ENCODE measurements around the gene SLC12A5.

The SLC12A5 gene

DNA sequence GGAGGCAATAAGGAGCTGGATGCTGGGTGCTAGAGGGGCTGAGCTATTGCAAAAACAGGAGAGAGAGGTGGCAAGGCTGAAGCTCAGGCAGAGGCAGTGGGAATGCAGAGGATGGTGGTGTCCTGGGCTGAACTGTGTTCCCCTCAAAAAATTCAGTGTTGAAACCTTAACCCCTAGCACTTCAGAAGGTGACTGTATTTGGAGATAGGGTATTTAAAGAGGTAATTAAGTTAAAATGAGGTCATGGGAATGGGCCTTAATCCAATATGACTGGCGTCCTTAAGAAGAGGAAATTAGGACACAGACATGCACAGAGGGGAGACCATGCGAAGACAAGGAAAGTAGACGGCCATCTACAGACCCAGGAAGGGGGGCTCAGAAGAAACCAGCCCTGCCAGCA, 31.8 kb upstream of the SLC12A5 start:
- peaks cover 34% of the 10 kb centered on the region for H3K4me1 ChIP-seq (ENCODE audit: control insufficient read depth, insufficient read depth, low read length)
- no peaks in the 10 kb centered on the region for H3K27me3 ChIP-seq (ENCODE audit: control insufficient read depth, insufficient read depth, low read length)
- H3K36me3 ChIP-seq (ENCODE audit: control insufficient read depth, insufficient read depth, low read length), result no peaks in the 10 kb centered on the region
- no peak overlapping the region for H3K9ac ChIP-seq (ENCODE audit: low read length)
- no peak overlapping the region for H3K27ac ChIP-seq (ENCODE audit: low read depth, low read length)
- no peaks in the 10 kb centered on the region for H3K9me3 ChIP-seq (ENCODE audit: control insufficient read depth, insufficient read depth, low read depth, low read length)
- no peak overlapping the region for H3K4me3 ChIP-seq (ENCODE audit: low read depth, low read length)

- Histone ChIP-seq H3K4me3 (ENCODE audit: low read depth, low read length) (no peak overlapping the region), H3K4me1 (ENCODE audit: control insufficient read depth, insufficient read depth, low read length) (peaks cover 33% of the 10 kb centered on the region), H3K27ac (ENCODE audit: low read depth, low read length) (no peak overlapping the region), H3K36me3 (ENCODE audit: control insufficient read depth, insufficient read depth, low read length) (no peaks in the 10 kb centered on the region), H3K9ac (ENCODE audit: low read length) (no peak overlapping the region), H3K9me3 (ENCODE audit: control insufficient read depth, insufficient read depth, low read depth, low read length) (no peaks in the 10 kb centered on the region), H3K27me3 (ENCODE audit: control insufficient read depth, insufficient read depth, low read length) (no peaks in the 10 kb centered on the region)
Measured at GRCh38 chr20:45998337-45998736, 30.7 kb upstream of the SLC12A5 start.

GRCh38 chr20:45998761-45999160, 30.3 kb upstream of the SLC12A5 start:
- Histone ChIP-seq H3K9me3 (ENCODE audit: control insufficient read depth, insufficient read depth, low read depth, low read length) (no peaks in the 10 kb centered on the region), H3K27ac (ENCODE audit: low read depth, low read length) (no peak overlapping the region), H3K4me1 (ENCODE audit: control insufficient read depth, insufficient read depth, low read length) (peaks cover 31% of the 10 kb centered on the region)

DNA sequence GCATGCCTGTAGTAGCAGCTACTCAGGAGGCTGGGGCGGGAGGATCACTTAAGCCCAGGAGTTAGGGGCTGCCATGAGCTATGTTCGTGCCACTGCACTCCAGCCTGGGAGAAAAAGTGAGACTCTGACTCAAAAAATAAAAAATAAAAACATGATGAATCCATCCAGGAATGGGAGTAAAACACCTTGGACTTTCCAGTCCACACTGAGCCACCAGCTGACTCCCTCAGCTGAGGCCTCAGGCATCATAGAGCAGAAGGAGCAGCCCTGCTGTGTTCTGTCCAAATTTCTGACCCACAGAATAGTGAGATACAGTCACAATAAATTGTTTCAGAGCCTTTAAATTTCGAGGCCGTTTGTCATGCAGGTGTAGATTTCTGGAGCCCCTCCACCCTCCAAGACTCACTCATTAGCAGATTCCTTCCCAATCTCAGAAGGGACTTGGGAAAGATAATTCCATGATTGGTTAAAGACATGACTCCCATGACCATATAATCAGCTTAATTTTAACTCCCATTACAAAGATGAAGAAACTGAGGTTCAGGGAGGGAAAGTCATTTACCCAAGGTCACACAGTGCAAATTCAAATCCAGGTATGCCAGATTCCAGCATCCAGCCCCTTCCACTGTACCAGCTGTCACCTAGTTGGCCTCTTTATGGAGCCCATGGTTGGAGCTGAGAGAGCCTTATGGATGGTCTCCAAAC, 29.3 kb upstream of the SLC12A5 start:
- H3K27me3 ChIP-seq (ENCODE audit: control insufficient read depth, insufficient read depth, low read length), result no peaks in the 10 kb centered on the region
- H3K9me3 ChIP-seq (ENCODE audit: control insufficient read depth, insufficient read depth, low read depth, low read length), result no peaks in the 10 kb centered on the region
- H3K36me3 ChIP-seq (ENCODE audit: control insufficient read depth, insufficient read depth, low read length), result no peaks in the 10 kb centered on the region
- H3K27ac ChIP-seq (ENCODE audit: low read depth, low read length), result no peak overlapping the region
- no peak overlapping the region for H3K4me3 ChIP-seq (ENCODE audit: low read depth, low read length)
- H3K4me1 ChIP-seq (ENCODE audit: control insufficient read depth, insufficient read depth, low read length), result peaks cover 38% of the 10 kb centered on the region
- no peak overlapping the region for H3K9ac ChIP-seq (ENCODE audit: low read length)

More at GRCh38 chr20:45998761-45999160, 30.3 kb upstream of the SLC12A5 start:
- Histone ChIP-seq H3K9ac (ENCODE audit: low read length) (no peak overlapping the region), H3K27me3 (ENCODE audit: control insufficient read depth, insufficient read depth, low read length) (no peaks in the 10 kb centered on the region), H3K36me3 (ENCODE audit: control insufficient read depth, insufficient read depth, low read length) (no peaks in the 10 kb centered on the region), H3K4me3 (ENCODE audit: low read depth, low read length) (no peak overlapping the region)

DNA sequence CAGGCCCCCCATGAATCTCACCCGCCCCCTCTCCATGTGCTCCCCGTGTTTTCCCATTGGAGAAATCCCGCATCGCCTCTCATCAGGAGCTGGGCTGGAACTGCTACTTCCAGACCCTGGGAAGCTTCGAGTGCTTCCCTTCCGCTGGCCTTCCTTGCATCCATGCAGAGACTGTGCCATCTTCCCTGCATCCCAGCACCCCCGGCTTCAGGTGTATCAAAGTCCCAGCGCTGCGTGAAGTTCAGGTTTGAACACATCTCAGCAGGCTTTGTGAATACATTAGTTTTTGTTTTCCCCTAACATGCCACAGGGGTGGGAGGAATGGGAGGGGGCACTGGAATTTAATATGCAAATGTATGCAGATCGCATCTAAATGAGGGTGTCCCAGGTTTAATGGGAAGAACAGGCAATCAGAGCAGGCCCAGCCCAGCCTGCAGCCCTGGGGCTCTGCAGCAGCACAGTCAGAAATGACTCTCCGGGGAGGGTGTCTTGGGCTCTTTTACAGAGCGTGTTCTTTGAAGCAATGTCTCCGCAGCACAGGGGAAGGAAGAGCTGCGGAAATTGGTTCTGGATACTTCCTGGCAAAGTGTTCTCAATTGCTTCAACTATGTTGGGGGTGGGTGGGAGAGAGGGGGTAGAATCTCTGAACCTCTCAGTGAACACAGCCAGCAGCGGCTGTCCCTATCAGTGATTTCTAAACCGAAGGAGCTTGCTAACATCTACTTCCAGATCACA, 28.6 kb upstream of the SLC12A5 start:
- Histone ChIP-seq H3K27me3 (ENCODE audit: control insufficient read depth, insufficient read depth, low read length) (no peaks in the 10 kb centered on the region), H3K9me3 (ENCODE audit: control insufficient read depth, insufficient read depth, low read depth, low read length) (no peaks in the 10 kb centered on the region), H3K4me3 (ENCODE audit: low read depth, low read length) (no peak overlapping the region), H3K36me3 (ENCODE audit: control insufficient read depth, insufficient read depth, low read length) (no peaks in the 10 kb centered on the region), H3K27ac (ENCODE audit: low read depth, low read length) (no peak overlapping the region), H3K4me1 (ENCODE audit: control insufficient read depth, insufficient read depth, low read length) (peaks cover 38% of the 10 kb centered on the region), H3K9ac (ENCODE audit: low read length) (no peak overlapping the region)

DNA sequence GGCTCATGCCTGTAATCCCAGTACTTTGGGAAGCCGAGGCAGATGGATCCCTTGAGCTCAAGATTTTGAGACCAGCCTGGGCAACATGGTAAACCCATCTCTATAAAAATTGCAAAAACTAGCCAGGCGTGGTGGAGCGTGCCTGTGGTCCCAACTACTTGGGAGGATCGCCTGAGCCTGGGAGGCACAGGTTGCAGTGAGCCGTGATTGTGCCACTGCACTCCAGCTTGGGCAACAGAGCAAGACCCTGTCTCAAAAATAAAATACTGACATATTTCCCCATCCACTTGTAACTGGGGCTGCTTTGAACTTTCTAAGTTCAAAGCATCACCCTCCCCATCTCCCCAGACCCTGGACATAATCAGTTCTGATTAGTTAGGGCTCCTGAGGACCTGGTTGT, 27.5 kb upstream of the SLC12A5 start:
- Histone ChIP-seq H3K9ac (ENCODE audit: low read length) (no peak overlapping the region), H3K27ac (ENCODE audit: low read depth, low read length) (no peak overlapping the region), H3K36me3 (ENCODE audit: control insufficient read depth, insufficient read depth, low read length) (no peaks in the 10 kb centered on the region), H3K9me3 (ENCODE audit: control insufficient read depth, insufficient read depth, low read depth, low read length) (no peaks in the 10 kb centered on the region), H3K27me3 (ENCODE audit: control insufficient read depth, insufficient read depth, low read length) (no peaks in the 10 kb centered on the region), H3K4me1 (ENCODE audit: control insufficient read depth, insufficient read depth, low read length) (peaks cover 43% of the 10 kb centered on the region), H3K4me3 (ENCODE audit: low read depth, low read length) (no peak overlapping the region)

DNA sequence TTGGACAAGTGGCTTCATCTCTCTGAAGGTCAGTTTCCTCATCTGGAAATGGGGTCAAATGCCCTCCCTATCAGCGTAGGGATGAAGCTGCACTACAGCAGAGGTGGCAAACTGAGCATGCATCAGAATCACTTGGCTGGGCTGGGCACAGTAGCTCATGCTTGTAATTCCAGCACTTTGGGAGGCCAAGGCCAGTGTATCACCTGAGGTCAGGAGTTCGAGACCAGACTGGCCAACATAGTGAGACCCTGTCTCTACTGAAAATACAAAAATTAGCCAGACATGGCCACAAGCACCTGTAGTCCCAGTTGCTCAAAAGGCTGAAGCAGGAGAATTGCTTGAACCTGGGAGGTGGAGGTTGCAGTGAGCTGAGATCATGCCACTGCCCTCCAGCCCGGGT, 27.0 kb upstream of the SLC12A5 start:
- Histone ChIP-seq H3K4me1 (ENCODE audit: control insufficient read depth, insufficient read depth, low read length) (peaks cover 43% of the 10 kb centered on the region), H3K36me3 (ENCODE audit: control insufficient read depth, insufficient read depth, low read length) (no peaks in the 10 kb centered on the region), H3K9me3 (ENCODE audit: control insufficient read depth, insufficient read depth, low read depth, low read length) (no peaks in the 10 kb centered on the region), H3K27me3 (ENCODE audit: control insufficient read depth, insufficient read depth, low read length) (no peaks in the 10 kb centered on the region), H3K9ac (ENCODE audit: low read length) (no peak overlapping the region), H3K4me3 (ENCODE audit: low read depth, low read length) (no peak overlapping the region), H3K27ac (ENCODE audit: low read depth, low read length) (no peak overlapping the region)

GRCh38 chr20:46004187-46004586, 24.8 kb upstream of the SLC12A5 start:
- H3K4me1 ChIP-seq (ENCODE audit: control insufficient read depth, insufficient read depth, low read length), result peaks cover 59% of the 10 kb centered on the region
- H3K9me3 ChIP-seq (ENCODE audit: control insufficient read depth, insufficient read depth, low read depth, low read length), result no peaks in the 10 kb centered on the region
- peak overlapping the region; percentile 55 for H3K9ac ChIP-seq (ENCODE audit: low read length)
- no peaks in the 10 kb centered on the region for H3K36me3 ChIP-seq (ENCODE audit: control insufficient read depth, insufficient read depth, low read length)
- H3K4me3 ChIP-seq (ENCODE audit: low read depth, low read length), result no peak overlapping the region; the same call in 1 of the 2 replicates
- H3K27me3 ChIP-seq (ENCODE audit: control insufficient read depth, insufficient read depth, low read length), result no peaks in the 10 kb centered on the region
- peak overlapping the region; percentile 42; the same call in 1 of the 2 replicates for H3K27ac ChIP-seq (ENCODE audit: low read depth, low read length)

GRCh38 chr20:46004889-46005473, 24.0 kb upstream of the SLC12A5 start:
- Histone ChIP-seq H3K36me3 (ENCODE audit: control insufficient read depth, insufficient read depth, low read length) (no peaks in the 10 kb centered on the region), H3K4me1 (ENCODE audit: control insufficient read depth, insufficient read depth, low read length) (peaks cover 57% of the 10 kb centered on the region), H3K27me3 (ENCODE audit: control insufficient read depth, insufficient read depth, low read length) (no peaks in the 10 kb centered on the region), H3K27ac (ENCODE audit: low read depth, low read length) (peak overlapping the region; percentile 75; the same call in 1 of the 2 replicates), H3K9me3 (ENCODE audit: control insufficient read depth, insufficient read depth, low read depth, low read length) (no peaks in the 10 kb centered on the region), H3K9ac (ENCODE audit: low read length) (peak overlapping the region; percentile 80), H3K4me3 (ENCODE audit: low read depth, low read length) (peak overlapping the region; percentile 39)

GRCh38 chr20:46006022-46006705, 22.9 kb upstream of the SLC12A5 start:
- Histone ChIP-seq H3K4me1 (ENCODE audit: control insufficient read depth, insufficient read depth, low read length) (peaks cover 46% of the 10 kb centered on the region), H3K4me3 (ENCODE audit: low read depth, low read length) (no peak overlapping the region), H3K9ac (ENCODE audit: low read length) (no peak overlapping the region)

More at GRCh38 chr20:46006022-46006705, 22.9 kb upstream of the SLC12A5 start:
- Histone ChIP-seq H3K36me3 (ENCODE audit: control insufficient read depth, insufficient read depth, low read length) (no peaks in the 10 kb centered on the region), H3K27ac (ENCODE audit: low read depth, low read length) (peak overlapping the region; percentile 75; the same call in 1 of the 2 replicates), H3K27me3 (ENCODE audit: control insufficient read depth, insufficient read depth, low read length) (no peaks in the 10 kb centered on the region), H3K9me3 (ENCODE audit: control insufficient read depth, insufficient read depth, low read depth, low read length) (no peaks in the 10 kb centered on the region)

Data from HUES6 (cell line).